HepG2 (cell line): ENCODE data around the gene SIK3. TPM values are rescaled to one million over a fixed set of nuclear protein-coding genes. Genes with fewer than 3 reads are reported as not detected.

Experiments used
- ATM ChIP-seq: fragments of 450-650 bp; IDR thresholded peaks from 2 replicates; pipeline ENCODE4 v1.7.1; 2017; ENCODE audit warnings: mild to moderate bottlenecking, borderline replicate concordance
- BCL3 ChIP-seq: sonication (generic); formaldehyde crosslinking; IDR thresholded peaks from 2 replicates; pipeline ENCODE4 v1.5.1; 2020; ENCODE audit warnings: mild to moderate bottlenecking, missing genetic modification reagents, moderate library complexity
- CEBPG ChIP-seq: IDR thresholded peaks from 2 replicates; pipeline ENCODE4 v1.6.1; 2016
- CREBL2 ChIP-seq: sonication (generic); formaldehyde crosslinking; IDR thresholded peaks from 2 replicates; pipeline ENCODE4 v1.8.1; 2023; ENCODE audit warnings: missing genetic modification reagents, mild to moderate bottlenecking, borderline replicate concordance
- FOSL2 ChIP-seq: sonication (generic); formaldehyde crosslinking; IDR thresholded peaks from 2 replicates; pipeline ENCODE4 v1.4.0; 2020; ENCODE audit warnings: missing genetic modification reagents
- HINFP ChIP-seq: sonication (generic); formaldehyde crosslinking; IDR thresholded peaks from 2 replicates; pipeline ENCODE4 v1.4.0; 2020; ENCODE audit warnings: low read depth, mild to moderate bottlenecking, missing genetic modification reagents
- HOXD1 ChIP-seq: sonication (generic); formaldehyde crosslinking; IDR thresholded peaks from 2 replicates; pipeline ENCODE4 v1.5.0; 2020; ENCODE audit warnings: missing genetic modification reagents
- KDM2A ChIP-seq: sonication (generic); formaldehyde crosslinking; IDR thresholded peaks from 2 replicates; pipeline ENCODE4 v1.4.0; 2020; ENCODE audit warnings: low read depth, missing genetic modification reagents, borderline replicate concordance
- KDM3A ChIP-seq: IDR thresholded peaks from 2 replicates; pipeline ENCODE4 v1.6.1; 2018; ENCODE audit warnings: low read depth, missing compliant biosample characterization
- KMT2B ChIP-seq: IDR thresholded peaks from 2 replicates; pipeline ENCODE4 v1.6.1; 2016; ENCODE audit warnings: missing genetic modification reagents, missing compliant biosample characterization
- MED13 ChIP-seq: sonication (generic); formaldehyde crosslinking; IDR thresholded peaks from 2 replicates; pipeline ENCODE4 v1.5.0; 2020; ENCODE audit warnings: missing genetic modification reagents
- NFYB ChIP-seq: sonication (generic); formaldehyde crosslinking; IDR thresholded peaks from 2 replicates; pipeline ENCODE4 v1.4.0; 2020; ENCODE audit warnings: missing genetic modification reagents
- PLRG1 ChIP-seq: fragments of 450-650 bp; conservative IDR thresholded peaks from 2 replicates; pipeline ENCODE4 v1.6.1; 2016
- REXO4 ChIP-seq: sonication (generic); formaldehyde crosslinking; IDR thresholded peaks from 2 replicates; pipeline ENCODE4 v1.8.0; 2022; ENCODE audit warnings: missing genetic modification reagents, mild to moderate bottlenecking, borderline replicate concordance
- RFX3 ChIP-seq: IDR thresholded peaks from 2 replicates; pipeline ENCODE4 v1.6.1; 2016; ENCODE audit warnings: missing biosample characterization, missing genetic modification reagents
- SIN3B ChIP-seq: fragments of 150-350 bp; IDR thresholded peaks from 2 replicates; pipeline ENCODE4 v1.6.1; 2014; ENCODE audit warnings: low read length
- ZBTB39 ChIP-seq: sonication (generic); formaldehyde crosslinking; IDR thresholded peaks from 2 replicates; pipeline ENCODE4 v1.5.0; 2020; ENCODE audit warnings: missing genetic modification reagents
- ZBTB42 ChIP-seq: sonication (generic); formaldehyde crosslinking; IDR thresholded peaks from 2 replicates; pipeline ENCODE4 v1.5.0; 2020; ENCODE audit warnings: mild to moderate bottlenecking, missing genetic modification reagents
- ZC3H13 ChIP-seq: sonication (generic); formaldehyde crosslinking; IDR thresholded peaks from 2 replicates; pipeline ENCODE4 v1.8.1; 2023; ENCODE audit warnings: mild to moderate bottlenecking, missing genetic modification reagents, moderate library complexity
- ZNF335 ChIP-seq: sonication (generic); formaldehyde crosslinking; IDR thresholded peaks from 2 replicates; pipeline ENCODE4 v1.4.0; 2020; ENCODE audit warnings: missing genetic modification reagents
- ZNF569 ChIP-seq: sonication (generic); formaldehyde crosslinking; IDR thresholded peaks from 2 replicates; pipeline ENCODE4 v1.5.0; 2020; ENCODE audit warnings: mild to moderate bottlenecking, missing genetic modification reagents, moderate library complexity, borderline replicate concordance
- ZNF816 ChIP-seq: sonication (generic); formaldehyde crosslinking; IDR thresholded peaks from 2 replicates; pipeline ENCODE4 v1.8.0; 2022; ENCODE audit warnings: missing genetic modification reagents, mild to moderate bottlenecking, borderline replicate concordance
- ZNF891 ChIP-seq: sonication (generic); formaldehyde crosslinking; IDR thresholded peaks from 2 replicates; pipeline ENCODE4 v1.5.0; 2020; ENCODE audit warnings: mild to moderate bottlenecking, missing genetic modification reagents
- ZXDC ChIP-seq: sonication (generic); formaldehyde crosslinking; IDR thresholded peaks from 2 replicates; pipeline ENCODE4 v1.5.0; 2020; ENCODE audit warnings: mild to moderate bottlenecking, missing genetic modification reagents
- polyA plus RNA-seq, 8 experiments: library from polyadenylated mRNA; depleted of rRNA in 3 of 8; stranded (reverse) in 7 of 8; unstranded in 1 of 8; fragments of >200 nt; fragmentation: Illumina TruSeq in 4 of 8; extraction: Trizol in 4 of 8; gene quantifications; 2 replicates each; pipeline versions ENCODE4 v1.2.1 to v1.2.3, GENCODE V29; 2011 to 2016; ENCODE audit warnings: low read depth in 4 of 8, missing spikeins in 1 of 8, mixed read lengths in 1 of 8; ENCODE audit not compliant: insufficient read depth in 1 of 8
- total RNA-seq, 5 experiments: library from RNA; depleted of rRNA; stranded (reverse); fragments of >200 nt; fragmentation: Illumina TruSeq; extraction: Trizol; gene quantifications; 2 replicates each; pipeline ENCODE4 v1.2.3, GENCODE V29; 2016; ENCODE audit warnings: low read depth in 1 of 5

The SIK3 gene
- total and polyA plus RNA-seq, 2 of the 13 experiments (the other 11 are each of a cell fraction or from before 2014, with no cell fraction given), result 5.7 to 9.8 TPM

- TF ChIP-seq HINFP (peak; percentile 64; the same call in 1 of the 2 replicates), ZNF335 (CRISPR knock-in tag) (no peak), ZNF891 (peak; percentile 27; the same call in 1 of the 2 replicates), MED13 (CRISPR knock-in tag) (no peak), CEBPG (CRISPR knock-in tag) (peak; percentile 95), BCL3 (CRISPR knock-in tag) (no peak), CREBL2 (no peak), KMT2B (CRISPR knock-in tag) (peak; percentile 40; the same call in 1 of the 2 replicates), PLRG1 (no peak), ATM (no peak), ZNF816 (CRISPR knock-in tag) (0 out of 2 replicates have a peak, but pooled peaks have one; percentile 20), NFYB (CRISPR knock-in tag) (no peak), FOSL2 (CRISPR knock-in tag) (peak; percentile 61), ZBTB42 (CRISPR knock-in tag) (peak; percentile 94; the same call in 1 of the 2 replicates), KDM3A (peak; percentile 86; the same call in 1 of the 2 replicates), RFX3 (no peak), ZBTB39 (CRISPR knock-in tag) (0 out of 2 replicates have a peak, but pooled peaks have one; percentile 51), KDM2A (CRISPR knock-in tag) (peak; percentile 32; the same call in 1 of the 2 replicates), SIN3B (no peak), ZNF569 (CRISPR knock-in tag) (no peak), REXO4 (CRISPR knock-in tag) (no peak), ZXDC (no peak; the same call in 1 of the 2 replicates), HOXD1 (CRISPR knock-in tag) (no peak), ZC3H13 (no peak)
Measured at GRCh38 chr11:116829525-116830183, 268.6 kb downstream of the SIK3 start, which contains the start of gene APOC3 (continued).
